Measurements from ENCODE around the gene ZNF41.
A peak's percentile ranks its signal among the peaks of the same experiment; 100 is the strongest.
"Not testable (repeated sequence)": the region's sequence is repeated elsewhere in the genome, so short reads cannot be mapped to it uniquely, and the experiment has no call there.

ZNF41 gene

DNA sequence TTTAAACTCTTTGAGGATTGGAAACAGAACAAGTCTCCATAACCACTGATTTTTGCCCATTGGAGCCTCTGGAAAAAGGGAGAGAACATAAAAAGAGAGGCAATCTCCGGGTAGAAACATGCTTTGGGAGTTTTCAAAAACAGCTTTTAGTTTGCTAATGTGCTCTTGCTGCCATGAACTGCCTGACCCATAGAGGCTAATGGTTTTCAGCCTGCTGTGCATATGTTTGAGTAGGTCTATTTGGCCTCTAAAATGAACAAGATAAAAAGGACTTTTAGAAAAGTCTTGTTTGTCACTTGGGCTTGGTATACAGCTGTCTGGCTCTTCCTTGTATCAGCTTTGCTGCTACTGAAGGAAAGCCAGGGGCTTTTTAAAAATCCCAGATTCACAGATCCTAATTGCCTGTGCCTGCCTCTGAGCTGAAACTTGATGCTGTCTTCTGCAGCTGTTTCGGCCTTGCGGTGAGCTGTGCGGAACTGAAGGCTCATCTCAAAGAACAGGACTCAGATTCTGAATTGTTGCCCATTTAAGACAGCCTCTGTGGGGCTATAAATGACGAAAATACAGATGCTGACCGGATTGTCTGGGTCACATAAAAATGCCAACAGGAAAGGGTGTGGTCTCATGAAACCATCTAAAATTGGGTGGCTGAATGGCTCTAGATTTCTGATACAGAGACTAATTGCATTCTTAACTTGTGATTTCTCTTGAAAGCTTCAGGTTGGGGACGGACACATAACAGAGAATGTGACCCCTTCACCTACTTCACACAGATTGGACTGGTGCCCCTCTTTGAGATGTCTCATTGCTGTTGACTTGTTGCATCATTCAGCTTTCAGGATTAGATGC, 18.4 kb upstream of the ZNF41 start:
- H3K27me3 Mint-ChIP-seq = no peaks in the 10 kb centered on the region
- no peaks in the 10 kb centered on the region for H3K4me1 Mint-ChIP-seq
- H3K4me3 Mint-ChIP-seq = no peak overlapping the region
- H3K27ac Mint-ChIP-seq = no peak overlapping the region
- DNase-seq (no peak), ATAC-seq (no peak)
- no peaks in the 10 kb centered on the region for H3K9me3 Mint-ChIP-seq

DNA sequence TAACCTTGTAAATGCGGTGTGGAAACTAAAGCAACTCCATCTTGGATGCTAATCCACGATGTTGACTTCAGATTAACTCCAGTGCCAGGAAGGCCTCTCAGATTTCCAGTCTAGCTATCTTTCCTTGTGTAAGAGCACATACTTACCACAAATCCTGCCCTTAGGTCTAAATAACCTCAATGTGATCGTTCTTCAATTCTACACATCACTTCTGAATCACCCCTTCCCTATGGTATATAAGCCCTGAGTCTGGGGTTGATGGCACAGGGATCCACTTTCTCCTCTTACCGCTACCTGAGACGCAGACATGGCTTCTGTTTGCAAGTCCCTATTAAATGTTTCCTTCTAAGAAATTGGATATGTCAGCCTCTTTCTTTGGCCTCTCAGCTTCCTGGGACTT, 17.5 kb upstream of the ZNF41 start:
- ATAC-seq (no peak), DNase-seq (no peak)
- no peaks in the 10 kb centered on the region for H3K4me1 Mint-ChIP-seq
- no peaks in the 10 kb centered on the region for H3K27me3 Mint-ChIP-seq
- no peaks in the 10 kb centered on the region for H3K9me3 Mint-ChIP-seq
- H3K27ac Mint-ChIP-seq = peak overlapping the region in 1 of 2 donors; percentile 79
- H3K4me3 Mint-ChIP-seq = no peak overlapping the region

DNA sequence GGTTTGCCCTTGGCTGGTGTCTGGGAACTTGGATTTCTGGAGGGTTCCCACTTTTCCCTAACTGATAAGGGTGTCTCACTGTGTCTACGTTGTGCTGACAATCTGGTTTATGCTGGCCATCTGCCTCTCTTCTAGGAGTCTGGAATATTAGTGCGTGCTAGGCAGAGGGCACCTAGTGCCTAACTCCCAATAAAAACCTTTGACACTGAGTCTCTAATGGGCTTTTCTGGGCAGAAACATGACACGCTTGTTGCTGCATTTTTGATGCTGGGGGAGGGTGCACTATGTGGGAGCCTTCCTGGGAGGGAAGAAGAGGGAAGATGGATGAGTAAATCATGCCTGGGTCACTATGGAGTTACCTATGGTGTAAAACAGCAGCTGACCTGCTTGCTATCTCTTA, 16.3 kb upstream of the ZNF41 start:
- no peak overlapping the region for H3K4me3 Mint-ChIP-seq
- no peaks in the 10 kb centered on the region for H3K27me3 Mint-ChIP-seq
- H3K4me1 Mint-ChIP-seq = no peaks in the 10 kb centered on the region
- no peak overlapping the region for H3K27ac Mint-ChIP-seq
- no peaks in the 10 kb centered on the region for H3K9me3 Mint-ChIP-seq
- ATAC-seq (no peak), DNase-seq (no peak)

DNA sequence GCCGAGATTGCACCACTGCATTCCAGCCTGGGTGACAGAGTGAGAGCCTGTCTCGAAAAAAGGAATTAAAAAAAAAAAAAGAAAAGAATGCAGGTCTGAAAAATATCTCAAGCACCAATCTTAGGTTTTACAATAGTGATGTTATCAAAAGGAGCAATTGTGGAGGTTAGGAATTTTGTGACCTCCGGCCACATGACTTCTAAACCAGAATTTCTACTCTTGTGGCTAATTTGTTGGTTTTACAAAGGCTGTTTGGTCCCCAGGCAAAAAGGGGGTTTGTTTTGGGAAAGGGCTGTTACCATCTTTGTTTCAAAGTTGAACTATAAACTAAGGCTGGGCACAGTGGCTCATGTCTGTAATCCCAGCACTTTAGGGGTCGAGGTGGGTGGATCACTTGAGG, 15.4 kb upstream of the ZNF41 start:
- Mint-ChIP-seq H3K27me3 (no peaks in the 10 kb centered on the region), H3K9me3 (no peaks in the 10 kb centered on the region), H3K4me1 (no peaks in the 10 kb centered on the region), H3K27ac (no peak overlapping the region), H3K4me3 (no peak overlapping the region)
- no peak for ATAC-seq
- DNase-seq = no peak

DNA sequence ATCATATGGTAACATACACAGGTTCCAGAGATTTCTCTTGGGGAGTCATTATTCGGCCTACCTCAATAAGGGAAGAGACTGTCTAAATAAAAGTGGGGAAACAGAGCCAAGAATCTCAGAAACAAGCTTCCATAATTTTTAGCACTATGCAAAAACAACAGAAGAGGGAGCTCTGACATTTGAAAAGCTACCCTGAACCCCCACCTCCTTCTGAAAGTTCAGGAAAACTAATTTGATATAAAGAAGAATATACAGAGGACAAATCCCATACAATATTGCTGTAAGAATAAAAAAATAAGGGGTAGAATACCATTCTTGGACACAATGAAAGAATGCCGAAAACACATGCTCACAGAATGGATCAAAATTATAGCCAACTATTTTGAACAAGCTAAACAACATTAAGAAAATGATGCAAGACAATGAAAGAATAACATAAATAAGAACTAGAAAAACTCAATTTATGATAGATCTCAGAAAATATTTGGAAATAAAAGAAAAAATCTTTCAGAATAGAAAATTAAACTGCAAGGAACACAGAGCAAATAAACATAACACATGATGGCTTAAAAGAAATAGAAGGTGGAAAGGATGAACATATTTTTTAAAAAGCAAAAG, 14.4 kb upstream of the ZNF41 start:
- no peak for DNase-seq
- Mint-ChIP-seq H3K9me3 (no peaks in the 10 kb centered on the region), H3K4me1 (no peaks in the 10 kb centered on the region)

DNA sequence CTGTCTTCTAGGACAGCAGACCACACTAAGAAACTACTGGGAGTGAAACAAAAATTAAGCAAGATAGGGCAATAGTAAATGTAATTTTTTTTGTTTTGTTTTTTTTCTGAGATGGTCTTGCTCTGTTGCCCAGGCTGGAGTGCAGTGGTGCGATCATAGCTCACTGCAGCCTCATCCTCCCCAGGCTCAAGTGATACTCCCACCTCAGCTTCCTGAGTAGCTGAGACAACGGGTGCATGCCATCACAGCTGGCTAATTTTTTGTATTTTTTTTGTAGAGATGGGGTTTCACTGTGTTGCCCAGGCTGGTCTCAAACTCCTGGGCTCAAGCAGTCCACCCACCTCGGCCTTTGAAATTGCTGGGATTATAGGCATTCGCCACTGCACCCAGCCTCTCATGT, 9.1 kb upstream of the ZNF41 start:
- ATAC-seq, H3K27me3 Mint-ChIP-seq, H3K4me3 Mint-ChIP-seq, H3K27ac Mint-ChIP-seq, DNase-seq, H3K4me1 Mint-ChIP-seq, H3K9me3 Mint-ChIP-seq: not testable (repeated sequence)

More for the DNA sequence above, 14.4 kb upstream of the ZNF41 start:
- Mint-ChIP-seq H3K4me3 (no peak overlapping the region), H3K27me3 (no peaks in the 10 kb centered on the region), H3K27ac (no peak overlapping the region)
- no peak for ATAC-seq

DNA sequence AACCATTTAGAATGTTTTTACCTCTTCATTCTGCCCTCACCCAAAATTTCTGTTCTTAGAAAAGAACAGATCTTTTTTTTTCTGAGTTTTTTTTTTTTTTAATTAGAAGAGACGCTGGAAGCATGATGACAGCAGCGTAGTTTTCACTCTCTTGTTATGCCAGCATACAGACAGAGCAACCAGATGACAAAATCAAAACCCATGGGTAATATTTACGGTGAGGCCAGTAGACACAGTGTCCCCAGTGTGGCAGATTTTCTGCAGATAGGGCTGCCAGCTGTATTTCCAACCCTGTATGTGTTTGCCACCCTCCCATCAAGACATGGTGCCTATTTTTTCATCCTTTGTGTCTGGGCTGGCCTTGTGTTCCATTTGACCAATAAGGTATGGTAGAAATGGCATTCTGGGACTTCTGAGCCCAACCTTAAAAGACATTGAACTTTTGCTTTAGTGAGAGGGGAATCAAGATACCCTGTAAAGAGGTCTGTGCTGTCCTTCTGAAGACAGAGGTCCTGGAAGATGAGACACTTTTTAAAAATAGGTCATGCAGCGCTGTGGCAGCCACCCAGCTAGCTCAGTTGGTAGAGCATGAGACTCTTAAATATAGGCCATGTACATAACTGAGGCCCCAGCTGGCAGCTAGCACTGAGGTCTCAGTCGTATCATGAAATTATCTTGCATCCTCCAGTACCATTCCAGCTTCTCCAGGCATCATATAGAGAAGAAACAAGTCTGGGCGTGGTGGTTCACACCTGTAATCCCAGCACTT, 6.7 kb upstream of the ZNF41 start:
- peaks cover 7% of the 10 kb centered on the region for H3K4me1 Mint-ChIP-seq
- DNase-seq = no peak

DNA sequence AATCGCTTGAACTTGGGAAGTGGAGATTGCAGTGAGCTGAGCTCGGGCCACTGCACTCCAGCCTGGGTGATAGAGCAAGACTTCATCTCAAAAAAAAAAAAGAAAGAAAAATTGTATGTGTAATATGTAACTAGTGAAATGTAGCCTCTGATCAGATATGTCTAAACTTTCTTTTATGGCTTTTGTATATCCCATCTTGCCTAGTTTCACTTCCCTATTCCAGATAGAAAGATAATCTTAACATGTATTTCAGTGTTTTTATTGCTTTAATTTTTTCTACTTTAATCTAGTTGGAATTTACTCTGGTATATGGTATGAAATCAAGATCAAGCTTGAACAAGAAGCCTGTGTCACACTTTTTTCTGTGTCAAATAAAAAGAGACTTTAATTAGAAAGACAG, 1.9 kb upstream of the ZNF41 start:
- H3K27ac Mint-ChIP-seq = peak overlapping the region in 1 of 2 donors; percentile 52
- no peak for ATAC-seq
- peak overlapping the region in 1 of 2 donors; percentile 6 for H3K4me3 Mint-ChIP-seq
- DNase-seq = no peak
- peaks cover 36% of the 10 kb centered on the region for H3K4me1 Mint-ChIP-seq
- H3K27me3 Mint-ChIP-seq = no peaks in the 10 kb centered on the region
- no peaks in the 10 kb centered on the region for H3K9me3 Mint-ChIP-seq

More for the DNA sequence above, 6.7 kb upstream of the ZNF41 start:
- Mint-ChIP-seq H3K9me3 (no peaks in the 10 kb centered on the region), H3K4me3 (no peak overlapping the region), H3K27ac (no peak overlapping the region), H3K27me3 (no peaks in the 10 kb centered on the region)
- no peak for ATAC-seq

DNA sequence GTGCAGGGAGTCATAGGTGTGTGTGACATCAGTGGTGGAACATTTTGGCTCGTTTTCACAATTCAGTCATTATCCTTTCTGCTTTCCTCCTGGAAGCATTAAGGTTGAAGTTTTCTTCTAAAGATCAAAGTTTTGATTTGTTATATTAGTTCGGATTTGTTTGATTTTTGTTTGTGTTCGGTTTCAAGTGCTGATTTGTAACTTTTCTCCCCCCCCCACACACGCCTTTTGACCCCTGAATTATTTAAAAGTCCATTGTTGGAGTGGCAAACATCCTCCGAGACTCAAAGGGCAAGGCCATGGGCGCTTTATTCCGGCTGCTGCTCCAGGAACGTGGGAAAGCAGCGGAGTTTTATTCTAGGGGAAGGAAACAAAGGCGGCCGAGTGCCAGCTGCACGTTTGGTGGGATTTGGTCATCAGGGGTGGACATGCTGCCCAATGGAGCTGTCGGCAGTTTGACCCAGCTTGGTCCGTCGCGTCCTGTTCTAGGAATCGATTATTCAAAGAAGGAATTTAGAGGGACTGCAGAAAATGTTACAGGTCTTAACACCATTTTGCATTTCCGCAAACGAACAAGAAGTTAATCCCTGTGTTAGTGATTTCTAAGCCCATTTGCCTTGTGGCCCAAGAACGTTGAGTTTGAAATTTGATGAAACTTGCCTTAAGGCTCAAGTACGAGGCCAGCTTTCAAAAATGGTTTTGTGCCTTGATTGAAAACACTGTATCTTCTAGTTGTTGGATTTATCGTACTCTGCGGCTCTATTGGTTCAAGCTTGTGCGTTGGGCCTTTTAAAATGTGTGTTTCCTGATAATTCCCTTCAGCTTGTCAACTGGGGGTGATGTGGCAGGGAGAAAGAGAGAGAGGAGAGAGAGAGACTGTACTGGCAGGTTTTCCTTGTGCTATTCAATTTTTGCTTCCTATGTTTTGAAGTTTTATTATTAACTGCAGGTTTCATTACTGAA, 565 bp upstream of the ZNF41 start:
- Mint-ChIP-seq H3K4me3 (peak overlapping the region; percentile 82 to 97), H3K27me3 (no peaks in the 10 kb centered on the region), H3K27ac (peak overlapping the region; percentile 95 to 97), H3K9me3 (no peaks in the 10 kb centered on the region), H3K4me1 (peaks cover 39% of the 10 kb centered on the region)
- ATAC-seq (no peak), DNase-seq (no peak)

DNA sequence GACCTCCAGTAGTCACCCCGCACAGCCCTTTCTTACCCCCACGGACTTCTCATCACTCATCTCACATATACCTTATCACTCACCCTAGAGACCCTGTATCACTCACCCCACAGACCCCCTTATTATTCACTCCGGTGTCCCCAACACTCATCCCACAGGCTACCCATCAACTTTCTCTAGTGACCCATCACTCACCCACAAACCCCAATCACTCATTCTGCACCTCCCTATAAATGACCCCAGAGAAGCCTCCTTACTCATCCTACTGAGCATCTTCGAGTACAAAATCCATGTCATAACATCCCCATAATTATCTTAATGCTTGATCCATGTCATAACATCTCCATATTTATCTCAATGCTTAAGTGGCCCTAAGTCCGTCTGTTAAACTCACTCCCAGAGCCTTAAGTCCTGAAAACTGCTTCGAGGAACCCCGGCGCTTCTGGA, 934 bp downstream of the ZNF41 start:
- ATAC-seq (peak; percentile 44), DNase-seq (peak in 1 of 2 donors; percentile 19)
- Mint-ChIP-seq H3K9me3 (no peaks in the 10 kb centered on the region), H3K27me3 (no peaks in the 10 kb centered on the region), H3K4me1 (peaks cover 39% of the 10 kb centered on the region), H3K27ac (peak overlapping the region; percentile 83 to 93), H3K4me3 (peak overlapping the region; percentile 82 to 97)

DNA sequence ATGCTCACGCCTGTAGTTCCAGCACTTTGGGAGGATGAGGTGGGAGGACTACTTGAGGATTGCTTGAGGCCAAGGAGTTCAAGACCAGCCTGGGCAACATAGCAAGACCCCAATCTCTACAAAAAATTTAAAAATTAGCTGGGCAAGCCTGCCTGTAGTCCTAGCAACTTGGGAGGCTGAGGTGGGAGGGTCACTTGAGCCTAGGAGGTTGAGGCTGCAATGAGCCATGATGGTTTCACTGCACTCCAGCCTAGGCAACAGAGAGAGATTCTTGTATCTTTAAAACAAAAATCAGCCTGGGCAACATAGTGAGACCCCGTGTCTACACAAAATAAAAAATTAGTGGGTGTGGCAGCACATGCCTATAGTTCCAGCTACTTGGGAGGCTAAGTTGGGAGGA, 1.9 kb downstream of the ZNF41 start:
- DNase-seq (no peak), ATAC-seq (no peak)
- peak overlapping the region; percentile 35 to 97 for H3K4me3 Mint-ChIP-seq
- no peaks in the 10 kb centered on the region for H3K27me3 Mint-ChIP-seq
- H3K4me1 Mint-ChIP-seq = peaks cover 43% of the 10 kb centered on the region
- no peak overlapping the region for H3K27ac Mint-ChIP-seq
- H3K9me3 Mint-ChIP-seq = no peaks in the 10 kb centered on the region

DNA sequence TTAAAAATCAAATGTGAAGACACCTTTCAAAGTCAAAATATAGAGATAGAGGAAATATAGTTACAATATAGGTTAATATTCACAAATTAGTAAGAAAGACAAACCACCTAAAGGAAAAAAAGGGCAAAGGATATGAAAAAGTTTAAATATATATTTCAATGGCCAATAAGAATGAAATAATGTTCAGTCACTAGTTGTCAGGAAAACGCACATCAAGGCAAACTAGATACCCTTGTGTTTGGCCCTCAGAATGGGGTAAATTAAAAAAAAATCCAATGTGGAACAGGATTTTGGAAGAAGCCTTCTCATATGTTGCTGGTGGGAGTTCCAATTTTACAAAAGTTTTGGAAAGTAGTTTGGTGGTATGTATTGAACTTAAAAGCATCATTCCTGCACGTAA, 2.4 kb downstream of the ZNF41 start:
- Mint-ChIP-seq H3K9me3 (no peaks in the 10 kb centered on the region), H3K27me3 (no peaks in the 10 kb centered on the region), H3K27ac (no peak overlapping the region), H3K4me3 (peak overlapping the region; percentile 15 to 97), H3K4me1 (peaks cover 48% of the 10 kb centered on the region)
- ATAC-seq (no peak), DNase-seq (no peak)

DNA sequence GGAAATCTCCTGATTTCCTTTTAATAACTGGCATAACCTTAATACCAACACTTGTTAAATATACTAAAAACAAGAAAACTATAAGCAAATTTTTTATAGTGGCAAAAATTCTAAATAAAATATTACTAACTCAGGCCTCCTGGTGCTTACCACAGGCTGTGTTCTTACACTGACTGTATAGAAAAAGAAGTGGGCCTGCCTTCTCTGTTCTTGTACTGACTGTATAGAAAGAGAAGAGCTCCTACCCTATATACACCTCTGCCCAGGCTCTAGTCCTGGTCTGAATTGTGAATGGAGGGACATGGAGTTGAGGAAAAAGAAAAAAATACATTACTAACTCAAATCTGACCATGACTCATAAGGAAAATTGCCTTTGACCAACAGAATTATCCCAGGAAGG, 7.5 kb downstream of the ZNF41 start:
- H3K27ac Mint-ChIP-seq = no peak overlapping the region
- no peaks in the 10 kb centered on the region for H3K9me3 Mint-ChIP-seq
- no peak overlapping the region for H3K4me3 Mint-ChIP-seq
- ATAC-seq = no peak
- DNase-seq = no peak
- H3K27me3 Mint-ChIP-seq = no peaks in the 10 kb centered on the region
- peaks cover 16% of the 10 kb centered on the region for H3K4me1 Mint-ChIP-seq

DNA sequence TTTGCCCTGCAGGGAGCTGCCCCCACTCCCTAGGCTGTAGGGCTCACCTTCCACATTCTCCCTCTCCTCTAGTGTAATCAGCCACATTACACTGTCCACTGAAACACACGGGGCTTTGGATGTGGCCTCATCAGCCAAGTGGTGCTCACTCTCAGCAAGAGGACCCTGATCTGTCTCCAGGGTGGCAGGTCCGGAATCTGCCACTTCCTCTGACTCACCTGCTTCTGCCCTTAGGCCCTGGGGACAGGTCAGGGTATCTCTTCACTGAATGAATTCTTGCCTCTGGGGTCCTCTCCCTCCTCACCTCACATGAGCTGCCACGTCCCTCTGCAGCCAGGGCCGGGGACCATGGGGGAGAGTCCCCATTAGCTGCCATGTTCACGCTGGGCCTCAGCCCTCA, 15.9 kb downstream of the ZNF41 start:
- no peaks in the 10 kb centered on the region for H3K27me3 Mint-ChIP-seq
- ATAC-seq (no peak), DNase-seq (no peak)
- H3K4me1 Mint-ChIP-seq = no peaks in the 10 kb centered on the region
- no peak overlapping the region for H3K27ac Mint-ChIP-seq
- H3K4me3 Mint-ChIP-seq = no peak overlapping the region
- H3K9me3 Mint-ChIP-seq = peaks cover 0 to 6% of the 10 kb centered on the region in 2 donors

DNA sequence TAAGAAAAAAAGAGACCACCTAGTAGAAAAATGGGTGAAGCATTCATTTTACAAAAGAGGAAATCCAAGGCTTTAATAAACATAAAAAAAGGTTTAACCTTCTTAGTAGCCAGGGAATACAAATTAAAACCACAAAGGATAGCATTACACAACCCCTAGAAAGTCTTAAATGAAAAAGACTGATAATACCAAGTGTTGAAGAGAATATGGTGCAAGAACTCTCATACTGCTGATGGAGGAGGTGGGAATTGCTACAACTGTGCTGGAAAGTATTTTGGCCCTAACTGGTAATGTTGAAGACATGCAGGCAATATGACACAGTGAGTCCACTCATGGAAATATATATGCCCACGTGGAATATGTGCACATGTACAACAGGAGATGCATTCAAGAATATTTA, 22.5 kb downstream of the ZNF41 start:
- H3K4me3 Mint-ChIP-seq = no peak overlapping the region
- H3K4me1 Mint-ChIP-seq = peaks cover 7% of the 10 kb centered on the region
- H3K27me3 Mint-ChIP-seq = no peaks in the 10 kb centered on the region
- H3K9me3 Mint-ChIP-seq = peaks cover 0 to 8% of the 10 kb centered on the region in 2 donors
- H3K27ac Mint-ChIP-seq = no peak overlapping the region
- DNase-seq (no peak), ATAC-seq (no peak)
